Measurements from ENCODE around the gene SPEM1. TPM values are rescaled to one million over a fixed set of nuclear protein-coding genes. Genes with fewer than 3 reads are reported as not detected.

SPEM1 gene
- total and polyA plus RNA-seq, 2 experiments from 2014 or later = not detected

DNA sequence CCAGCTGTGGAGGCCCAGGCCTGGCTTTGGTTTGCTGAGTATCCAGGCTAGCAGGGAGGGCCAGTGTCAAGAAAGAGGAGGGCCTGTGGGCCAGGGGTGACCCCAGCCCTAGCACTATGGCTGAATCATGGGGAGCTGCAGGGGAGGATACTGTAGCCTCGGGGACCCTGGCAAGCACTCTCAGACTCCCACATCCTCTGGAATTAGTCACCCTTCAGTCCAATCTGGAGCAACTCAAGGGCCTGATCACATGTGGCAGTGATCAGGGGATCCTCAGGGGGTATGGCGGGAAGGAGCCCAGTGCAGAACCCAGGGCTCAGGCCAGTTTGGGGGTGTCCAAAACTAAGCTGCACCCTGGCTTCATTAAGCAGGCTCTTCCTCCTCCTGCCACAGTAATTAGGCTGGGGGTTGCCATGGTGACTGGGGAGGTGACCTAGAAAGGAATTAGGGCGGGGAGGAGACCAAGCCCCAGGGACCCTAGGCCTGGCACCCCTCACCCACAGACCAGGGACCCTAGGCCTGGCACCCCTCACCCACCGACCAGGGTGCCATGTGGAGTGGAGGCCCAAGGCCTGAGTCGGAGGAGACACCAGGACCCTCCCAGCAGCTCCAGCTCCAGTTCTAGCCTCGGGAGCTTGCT, 6.7 kb upstream of the SPEM1 start:
- Histone ChIP-seq H3K4me2 (no peak overlapping the region), H3K4me1 (ENCODE audit: insufficient read depth) (no peaks in the 10 kb centered on the region), H3K9me2 (replicated peaks; ENCODE audit: insufficient read depth) (no peaks in the 10 kb centered on the region), H3K27me3 (no peaks in the 10 kb centered on the region), H2AFZ (no peak overlapping the region), H3K4me3 (no peak overlapping the region), H3K36me3 (replicated peaks; ENCODE audit: insufficient read depth, low read depth) (no peaks in the 10 kb centered on the region), H3K79me2 (no peaks in the 10 kb centered on the region), H3K27ac (no peak overlapping the region), H4K20me1 (ENCODE audit: insufficient read depth, poor library complexity, severe bottlenecking) (no peaks in the 10 kb centered on the region), H3K9me3 (ENCODE audit: low read depth) (no peaks in the 10 kb centered on the region)
- DNase-seq (ENCODE audit: low spot score) = no peak
- TF ChIP-seq, protein P1, sequence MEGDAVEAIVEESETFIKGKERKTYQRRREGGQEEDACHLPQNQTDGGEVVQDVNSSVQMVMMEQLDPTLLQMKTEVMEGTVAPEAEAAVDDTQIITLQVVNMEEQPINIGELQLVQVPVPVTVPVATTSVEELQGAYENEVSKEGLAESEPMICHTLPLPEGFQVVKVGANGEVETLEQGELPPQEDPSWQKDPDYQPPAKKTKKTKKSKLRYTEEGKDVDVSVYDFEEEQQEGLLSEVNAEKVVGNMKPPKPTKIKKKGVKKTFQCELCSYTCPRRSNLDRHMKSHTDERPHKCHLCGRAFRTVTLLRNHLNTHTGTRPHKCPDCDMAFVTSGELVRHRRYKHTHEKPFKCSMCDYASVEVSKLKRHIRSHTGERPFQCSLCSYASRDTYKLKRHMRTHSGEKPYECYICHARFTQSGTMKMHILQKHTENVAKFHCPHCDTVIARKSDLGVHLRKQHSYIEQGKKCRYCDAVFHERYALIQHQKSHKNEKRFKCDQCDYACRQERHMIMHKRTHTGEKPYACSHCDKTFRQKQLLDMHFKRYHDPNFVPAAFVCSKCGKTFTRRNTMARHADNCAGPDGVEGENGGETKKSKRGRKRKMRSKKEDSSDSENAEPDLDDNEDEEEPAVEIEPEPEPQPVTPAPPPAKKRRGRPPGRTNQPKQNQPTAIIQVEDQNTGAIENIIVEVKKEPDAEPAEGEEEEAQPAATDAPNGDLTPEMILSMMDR (IDR thresholded peaks at IDR 0.05; ENCODE audit: poor library complexity) = no peak
- TF ChIP-seq EZH2phosphoT487 (IDR thresholded peaks at IDR 0.05; ENCODE audit: low read depth, severe bottlenecking, unreplicated experiment) = no peak
- no peak for TF ChIP-seq EZH2 (IDR thresholded peaks at IDR 0.05; ENCODE audit: borderline replicate concordance)
- WGBS (ENCODE audit: low lambda C conversion rate, missing lambda C conversion rate) = 88% methylated on average over 6 of the region's 6 CpGs

GRCh38 chr17:7414837-7415236, 5.3 kb upstream of the SPEM1 start:
- no peaks in the 10 kb centered on the region for H3K9me3 ChIP-seq (ENCODE audit: low read depth)
- TF ChIP-seq EZH2 (IDR thresholded peaks at IDR 0.05; ENCODE audit: borderline replicate concordance) (no peak), EZH2phosphoT487 (IDR thresholded peaks at IDR 0.05; ENCODE audit: low read depth, severe bottlenecking, unreplicated experiment) (no peak)
- TF ChIP-seq, protein P1 (IDR thresholded peaks at IDR 0.05; ENCODE audit: poor library complexity) = no peak
- H3K9me2 ChIP-seq (replicated peaks; ENCODE audit: insufficient read depth) = no peaks in the 10 kb centered on the region
- no peaks in the 10 kb centered on the region for H3K4me1 ChIP-seq (ENCODE audit: insufficient read depth)
- H4K20me1 ChIP-seq (ENCODE audit: insufficient read depth, poor library complexity, severe bottlenecking) = no peaks in the 10 kb centered on the region
- H3K4me2 ChIP-seq = no peak overlapping the region
- H3K79me2 ChIP-seq = no peaks in the 10 kb centered on the region
- no peak overlapping the region for H3K4me3 ChIP-seq
- WGBS (ENCODE audit: low lambda C conversion rate, missing lambda C conversion rate) = 88% methylated on average over 14 of the region's 14 CpGs
- DNase-seq (ENCODE audit: low spot score) = no peak
- H3K27ac ChIP-seq = no peak overlapping the region
- no peak overlapping the region for H2AFZ ChIP-seq
- no peaks in the 10 kb centered on the region for H3K27me3 ChIP-seq
- no peaks in the 10 kb centered on the region for H3K36me3 ChIP-seq (replicated peaks; ENCODE audit: insufficient read depth, low read depth)

- H3K9me2 ChIP-seq (replicated peaks; ENCODE audit: insufficient read depth) = no peaks in the 10 kb centered on the region
- no peaks in the 10 kb centered on the region for H3K36me3 ChIP-seq (replicated peaks; ENCODE audit: insufficient read depth, low read depth)
- H3K27me3 ChIP-seq = no peaks in the 10 kb centered on the region
- no peaks in the 10 kb centered on the region for H3K9me3 ChIP-seq (ENCODE audit: low read depth)
- no peak for DNase-seq (ENCODE audit: low spot score)
- no peaks in the 10 kb centered on the region for H4K20me1 ChIP-seq (ENCODE audit: insufficient read depth, poor library complexity, severe bottlenecking)
- 96% methylated on average over 21 of the region's 23 CpGs for WGBS (ENCODE audit: low lambda C conversion rate, missing lambda C conversion rate)
- no peak overlapping the region for H3K27ac ChIP-seq
- no peak overlapping the region for H3K4me3 ChIP-seq
- no peaks in the 10 kb centered on the region for H3K79me2 ChIP-seq
- TF ChIP-seq, protein P1 (IDR thresholded peaks at IDR 0.05; ENCODE audit: poor library complexity) = no peak
- TF ChIP-seq EZH2phosphoT487 (IDR thresholded peaks at IDR 0.05; ENCODE audit: low read depth, severe bottlenecking, unreplicated experiment) (no peak), EZH2 (IDR thresholded peaks at IDR 0.05; ENCODE audit: borderline replicate concordance) (no peak)
- no peak overlapping the region for H2AFZ ChIP-seq
- H3K4me1 ChIP-seq (ENCODE audit: insufficient read depth) = no peaks in the 10 kb centered on the region
- no peak overlapping the region for H3K4me2 ChIP-seq
Observed at GRCh38 chr17:7415784-7416183, 4.3 kb upstream of the SPEM1 start.
